Uterus (tissue), 4 donors: ENCODE data around the gene MMD. TPM values are rescaled to one million over a fixed set of nuclear protein-coding genes. Genes with fewer than 3 reads are reported as not detected.
"Not testable (repeated sequence)": the region's sequence is repeated elsewhere in the genome, so short reads cannot be mapped to it uniquely, and the experiment has no call there.

Source experiments
- DNase-seq, 2 donors: peaks; one replicate each; pipeline ENCODE4 v3.0.0-alpha.2; 2019 to 2020
- H3K27ac ChIP-seq, 2 donors: fragments of 200-600 bp; sonication (generic); 1 replicate in 1 of 2; 2 replicates in 1 of 2; pipeline ENCODE4 v1.5.1; 2016 to 2018
- H3K27me3 ChIP-seq, 2 donors: fragments of 200-600 bp; sonication (generic); one replicate each; pipeline ENCODE4 v1.5.1; 2018 to 2019; ENCODE audit warnings: control low read depth in 1 of 2
- H3K36me3 ChIP-seq, 2 donors: fragments of 200-600 bp; sonication (generic); one replicate each; pipeline ENCODE4 v1.5.1; 2019; ENCODE audit warnings: control low read depth in 1 of 2
- H3K4me1 ChIP-seq, 2 donors: fragments of 200-600 bp; sonication (generic); one replicate each; pipeline ENCODE4 v1.5.1; 2018 to 2019; ENCODE audit warnings: control low read depth in 1 of 2
- H3K4me3 ChIP-seq, 2 donors: fragments of 200-600 bp; sonication (generic); 1 replicate in 1 of 2; 2 replicates in 1 of 2; pipeline ENCODE4 v1.5.1; 2018 to 2019; ENCODE audit warnings: mild to moderate bottlenecking in 1 of 2
- H3K9me3 ChIP-seq, 2 donors: fragments of 200-600 bp; sonication (generic); one replicate each; pipeline ENCODE4 v1.5.1; 2019; ENCODE audit warnings: control low read depth in 1 of 2
- POLR2A ChIP-seq, 2 donors: fragments of 450-650 bp; IDR thresholded peaks; one replicate each; pipeline ENCODE4 v1.6.1; 2016; ENCODE audit warnings: antibody characterized with exemption in 2 of 2, mild to moderate bottlenecking in 1 of 2, moderate library complexity in 1 of 2
- intact Hi-C: fragments of 100-400 bp; cut with DNase I; formaldehyde crosslinking; loops from one replicate; pipeline ENCODE4 v1.15.1; 2023; ENCODE audit warnings: low total_unique reads
- total RNA-seq, 4 donors: library from RNA; depleted of rRNA in 3 of 4; stranded (reverse); fragments of >200 nt in 3 of 4; gene quantifications; one replicate each; pipeline versions ENCODE4 v1.1.0 to v1.2.4, GENCODE V29; 2014 to 2023
- TF ChIP-seq, protein P1 (sequence below), 4 experiments: fragments of 200-600 bp in 2 of 4; fragments of 450-650 bp in 2 of 4; sonication (generic) in 2 of 4; IDR thresholded peaks; one replicate each; pipeline ENCODE4 v1.5.1; 2016 to 2019; ENCODE audit warnings: antibody characterized with exemption in 4 of 4, mild to moderate bottlenecking in 2 of 4, moderate library complexity in 1 of 4
- donor health status: DM: yes; HTN: yes; CAD: no.

The MMD gene
- total RNA-seq, 4 donors from 2014 or later = 1.3 to 27.9 (median 14.2) TPM

DNA sequence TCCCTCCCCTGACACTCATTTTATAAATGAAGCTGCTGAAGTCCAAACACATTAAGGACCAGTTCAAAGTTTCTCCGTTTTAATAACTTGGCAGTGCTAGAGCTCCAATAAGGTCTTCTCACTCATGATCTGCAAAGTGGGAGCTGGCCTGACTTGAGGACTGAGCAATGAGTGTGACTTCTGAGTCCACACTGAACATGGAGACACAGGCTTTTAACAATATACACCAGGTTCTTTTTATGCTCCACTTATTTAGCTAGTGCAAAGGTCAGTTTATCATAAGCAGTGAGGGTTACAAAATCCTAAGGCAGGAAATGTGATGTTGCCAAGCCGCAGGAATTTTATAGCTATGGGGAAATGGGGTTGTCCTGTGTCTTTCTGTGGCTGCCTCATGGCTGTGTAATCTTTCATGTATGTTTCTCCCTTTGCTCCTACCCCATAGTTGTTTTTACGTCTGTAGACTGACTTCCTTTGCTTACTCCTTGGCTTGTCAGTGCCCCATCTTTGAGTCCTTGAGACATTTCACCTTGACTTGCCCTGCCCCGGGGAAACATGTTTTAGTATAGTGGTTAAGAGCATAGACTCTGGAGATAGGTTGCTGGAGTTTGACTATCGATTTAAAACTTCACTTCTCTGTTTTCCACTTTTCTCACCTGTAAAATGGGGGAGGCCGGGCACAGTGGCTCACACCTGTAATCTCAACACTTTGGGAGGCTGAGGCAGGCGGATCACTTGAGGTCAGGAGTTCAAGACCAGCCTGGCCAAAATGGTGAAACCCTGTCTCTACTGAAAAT lies 12.2 kb upstream of the MMD start:
- no peak overlapping the region for H3K27ac ChIP-seq
- TF ChIP-seq, protein P1, sequence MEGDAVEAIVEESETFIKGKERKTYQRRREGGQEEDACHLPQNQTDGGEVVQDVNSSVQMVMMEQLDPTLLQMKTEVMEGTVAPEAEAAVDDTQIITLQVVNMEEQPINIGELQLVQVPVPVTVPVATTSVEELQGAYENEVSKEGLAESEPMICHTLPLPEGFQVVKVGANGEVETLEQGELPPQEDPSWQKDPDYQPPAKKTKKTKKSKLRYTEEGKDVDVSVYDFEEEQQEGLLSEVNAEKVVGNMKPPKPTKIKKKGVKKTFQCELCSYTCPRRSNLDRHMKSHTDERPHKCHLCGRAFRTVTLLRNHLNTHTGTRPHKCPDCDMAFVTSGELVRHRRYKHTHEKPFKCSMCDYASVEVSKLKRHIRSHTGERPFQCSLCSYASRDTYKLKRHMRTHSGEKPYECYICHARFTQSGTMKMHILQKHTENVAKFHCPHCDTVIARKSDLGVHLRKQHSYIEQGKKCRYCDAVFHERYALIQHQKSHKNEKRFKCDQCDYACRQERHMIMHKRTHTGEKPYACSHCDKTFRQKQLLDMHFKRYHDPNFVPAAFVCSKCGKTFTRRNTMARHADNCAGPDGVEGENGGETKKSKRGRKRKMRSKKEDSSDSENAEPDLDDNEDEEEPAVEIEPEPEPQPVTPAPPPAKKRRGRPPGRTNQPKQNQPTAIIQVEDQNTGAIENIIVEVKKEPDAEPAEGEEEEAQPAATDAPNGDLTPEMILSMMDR (IDR thresholded peaks at IDR 0.05) = no peak
- TF ChIP-seq POLR2A (IDR thresholded peaks at IDR 0.05) = no peak

GRCh38 chr17:55433029-55433628 lies 11.5 kb upstream of the MMD start:
- intact Hi-C loops = no loop called here
- Histone ChIP-seq H3K9me3 (no peaks in the 10 kb centered on the region), H3K27ac (no peak overlapping the region), H3K36me3 (no peaks in the 10 kb centered on the region), H3K4me1 (no peaks in the 10 kb centered on the region), H3K4me3 (no peak overlapping the region), H3K27me3 (no peaks in the 10 kb centered on the region)
- DNase-seq = no peak
- TF ChIP-seq POLR2A (IDR thresholded peaks at IDR 0.05) = no peak
- TF ChIP-seq, protein P1 (IDR thresholded peaks at IDR 0.05) = no peak

More for the DNA sequence above, 12.2 kb upstream of the MMD start:
- Histone ChIP-seq H3K4me3 (no peak overlapping the region), H3K9me3 (no peaks in the 10 kb centered on the region), H3K27me3 (no peaks in the 10 kb centered on the region), H3K4me1 (no peaks in the 10 kb centered on the region), H3K36me3 (no peaks in the 10 kb centered on the region)
- intact Hi-C loops = no loop called here
- DNase-seq = no peak

GRCh38 chr17:55432358-55433028 lies 10.9 kb upstream of the MMD start:
- intact Hi-C loops = no loop called here
- TF ChIP-seq, protein P1 (IDR thresholded peaks at IDR 0.05) = no peak
- TF ChIP-seq POLR2A (IDR thresholded peaks at IDR 0.05) = no peak
- DNase-seq = no peak
- Histone ChIP-seq H3K4me3 (no peak overlapping the region), H3K9me3 (no peaks in the 10 kb centered on the region), H3K27me3 (no peaks in the 10 kb centered on the region), H3K4me1 (no peaks in the 10 kb centered on the region), H3K36me3 (no peaks in the 10 kb centered on the region), H3K27ac (no peak overlapping the region)

- H3K9me3 ChIP-seq, H3K4me1 ChIP-seq, H3K36me3 ChIP-seq, DNase-seq, H3K27ac ChIP-seq, intact Hi-C loops, H3K4me3 ChIP-seq, H3K27me3 ChIP-seq: not testable (repeated sequence)
Measured at GRCh38 chr17:55431914-55432313, 10.3 kb upstream of the MMD start.

DNA sequence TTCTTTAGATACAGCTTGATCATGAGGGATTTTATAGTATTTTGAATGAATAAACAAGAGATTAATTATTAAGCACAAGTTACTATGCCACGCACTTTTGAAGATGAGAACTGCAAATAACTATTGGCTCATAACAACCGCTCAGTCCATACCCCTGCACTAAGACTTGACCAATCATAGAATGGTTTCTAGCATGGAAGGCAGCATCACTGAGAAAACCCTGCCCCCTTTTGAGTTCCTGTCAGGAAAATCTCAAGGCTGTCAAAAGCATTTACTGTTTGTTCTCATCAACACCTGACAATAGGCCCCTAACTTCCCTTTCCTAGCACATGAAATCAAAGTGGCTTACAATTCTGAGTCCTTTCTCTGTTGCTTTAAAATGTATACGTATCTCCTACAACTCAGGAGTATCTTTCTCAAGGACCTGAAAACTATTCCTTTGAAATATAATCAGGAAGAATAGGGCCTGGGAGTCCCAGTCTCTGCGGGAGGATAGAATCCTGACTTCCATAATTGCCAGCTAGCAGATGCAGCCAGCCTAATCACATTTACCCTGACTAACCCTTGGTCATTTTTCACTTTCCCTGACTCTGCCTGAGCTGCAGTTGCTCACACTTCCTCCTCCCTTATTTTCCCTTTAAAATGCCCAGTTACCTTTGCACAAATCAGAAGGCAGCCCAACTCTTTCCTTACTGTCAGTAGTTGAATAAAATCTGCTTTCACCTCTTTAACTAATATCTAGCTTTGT lies 9.1 kb upstream of the MMD start:
- H3K27me3 ChIP-seq = no peaks in the 10 kb centered on the region
- DNase-seq = no peak
- TF ChIP-seq, protein P1 (IDR thresholded peaks at IDR 0.05) = no peak
- no peak for TF ChIP-seq POLR2A (IDR thresholded peaks at IDR 0.05)
- H3K27ac ChIP-seq = no peak overlapping the region
- H3K4me1 ChIP-seq = no peaks in the 10 kb centered on the region
- no peak overlapping the region for H3K4me3 ChIP-seq
- intact Hi-C loops = no loop called here
- no peaks in the 10 kb centered on the region for H3K9me3 ChIP-seq
- H3K36me3 ChIP-seq = no peaks in the 10 kb centered on the region
